Body of pancreas (tissue), 4 donors: ENCODE results near the gene PARP4.
"Not testable (repeated sequence)": the region's sequence is repeated elsewhere in the genome, so short reads cannot be mapped to it uniquely, and the experiment has no call there.

Experiments used
- CTCF ChIP-seq, 7 experiments: fragments of 450-650 bp in 4 of 7; fragments of 200-600 bp in 3 of 7; sonication (generic) in 3 of 7; IDR thresholded peaks; one replicate each; pipeline ENCODE4 v1.5.1; 2016 to 2019; ENCODE audit warnings: antibody characterized with exemption in 7 of 7
- POLR2A ChIP-seq, 3 donors: fragments of 450-650 bp; IDR thresholded peaks; one replicate each; pipeline ENCODE4 v1.6.1; 2016; ENCODE audit warnings: antibody characterized with exemption in 3 of 3, mild to moderate bottlenecking in 2 of 3

GRCh38 chr13:24444851-24445250, 67.7 kb downstream of the PARP4 start:
- TF ChIP-seq CTCF, POLR2A (IDR thresholded peaks at IDR 0.05): not testable (repeated sequence)
